Stimulated activated CD8-positive, alpha-beta memory T cell treated with anti-CD3 and anti-CD28 coated beads, Interleukin-12 subunit alpha, Interleukin-12 subunit beta, amount 100 ng/mL, for 1 hour (primary cell): ENCODE results near the gene LCN9.
"Not testable (repeated sequence)": the region's sequence is repeated elsewhere in the genome, so short reads cannot be mapped to it uniquely, and the experiment has no call there.

Experiments used
- DNase-seq: peaks from one replicate; pipeline ENCODE4 v3.0.0-alpha.2; 2020; ENCODE audit warnings: low read depth

LCN9 gene

DNA sequence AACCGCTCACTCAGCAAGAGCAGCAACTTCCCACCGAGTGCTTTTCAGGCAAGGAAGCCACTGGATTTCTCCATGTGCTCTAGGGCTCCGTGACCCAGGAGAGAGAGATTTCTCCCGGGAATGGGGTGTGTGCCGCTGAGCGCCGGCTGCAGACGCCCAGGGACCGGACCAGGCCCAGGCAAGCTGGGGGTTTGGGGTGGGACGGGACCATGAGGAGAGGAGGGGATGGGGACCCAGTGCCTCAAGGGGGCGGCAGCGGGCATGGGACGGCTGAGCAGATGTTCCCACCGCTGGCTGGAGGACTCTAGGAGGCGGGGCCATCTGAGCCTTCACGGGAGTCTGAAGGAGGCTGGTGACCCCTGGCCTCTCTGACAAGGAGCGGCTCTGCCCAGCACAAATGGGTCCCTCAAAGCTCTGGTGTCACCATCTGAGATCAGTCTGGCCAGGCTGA is 8.5 kb downstream of the LCN9 start:
- no peak for DNase-seq

DNA sequence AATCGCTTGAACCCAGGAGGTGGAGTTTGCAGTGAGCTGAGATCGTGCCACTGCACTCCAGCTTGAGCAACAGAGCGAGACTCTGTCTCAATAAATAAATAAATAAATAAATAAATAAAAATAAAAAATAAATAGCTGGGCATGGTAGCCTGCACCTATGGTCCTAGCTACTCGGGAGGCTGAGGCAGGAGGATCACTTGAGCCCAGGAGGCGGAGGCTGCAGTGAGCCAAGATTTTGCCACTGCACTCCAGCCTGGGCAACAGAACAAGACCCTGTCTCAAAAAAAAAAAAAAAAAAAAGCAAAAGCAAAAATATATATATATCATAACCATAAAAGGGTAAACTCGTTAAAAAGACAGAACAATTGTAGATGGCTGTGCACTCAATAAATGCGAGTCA is 9.7 kb downstream of the LCN9 start:
- not testable (repeated sequence) for DNase-seq

DNA sequence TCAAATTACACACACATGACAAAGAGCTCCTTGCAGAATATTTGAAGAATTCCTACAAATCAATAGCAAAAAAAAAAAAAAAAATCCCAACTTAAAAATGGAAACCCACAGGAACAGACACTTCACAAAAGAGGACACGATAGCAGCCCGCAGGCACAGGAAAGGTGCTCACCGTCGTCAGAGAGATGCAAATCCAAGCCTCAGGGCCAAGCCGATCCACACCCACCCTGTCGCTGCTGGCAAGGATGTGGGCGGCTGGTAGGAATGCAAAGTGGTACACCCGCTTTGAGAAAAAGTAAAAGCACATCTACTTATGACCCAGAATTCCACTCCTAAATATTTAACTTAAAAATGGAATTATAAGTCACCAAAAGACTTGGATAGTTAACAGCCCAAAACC is 10.8 kb downstream of the LCN9 start:
- no peak for DNase-seq

DNA sequence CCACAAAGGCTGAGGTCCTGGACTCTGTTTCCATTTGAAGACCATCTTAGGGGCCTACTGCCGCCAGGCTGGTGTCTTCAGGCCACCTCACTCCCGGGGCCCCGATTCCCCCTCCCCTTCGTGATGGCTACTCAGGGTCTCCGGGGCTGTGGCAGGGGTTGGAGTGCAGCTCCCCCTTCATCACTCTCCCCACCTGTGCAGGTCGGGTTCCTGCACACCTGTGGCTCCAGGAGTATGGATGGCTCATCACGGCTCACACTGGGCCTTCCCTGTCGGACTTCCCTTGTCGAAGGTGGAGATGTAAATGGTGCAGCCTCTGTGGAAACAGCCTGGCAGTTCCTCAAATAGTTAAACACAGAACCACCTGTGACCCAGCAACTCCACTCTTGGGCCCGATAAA is 11.9 kb downstream of the LCN9 start:
- no peak for DNase-seq

DNA sequence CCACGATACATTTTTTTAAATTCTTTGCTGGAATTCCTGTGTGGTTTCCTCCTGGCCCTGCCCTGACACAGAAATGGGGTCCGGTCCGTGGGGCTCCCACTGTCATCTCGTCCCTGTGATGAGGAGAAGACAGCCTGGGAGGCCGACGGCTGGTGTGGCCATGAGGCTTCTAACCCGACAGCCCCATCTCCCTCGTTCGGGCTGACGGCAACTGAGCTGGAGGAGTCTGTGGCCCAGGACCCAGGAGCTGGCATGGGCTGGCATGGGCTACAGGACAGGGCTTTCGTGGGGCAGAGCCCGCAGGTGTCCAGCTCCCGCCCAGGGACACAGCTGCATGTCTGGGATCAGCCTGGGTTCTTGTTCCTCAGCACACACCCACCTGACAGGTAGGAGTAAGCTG is 13.8 kb downstream of the LCN9 start:
- no peak for DNase-seq

DNA sequence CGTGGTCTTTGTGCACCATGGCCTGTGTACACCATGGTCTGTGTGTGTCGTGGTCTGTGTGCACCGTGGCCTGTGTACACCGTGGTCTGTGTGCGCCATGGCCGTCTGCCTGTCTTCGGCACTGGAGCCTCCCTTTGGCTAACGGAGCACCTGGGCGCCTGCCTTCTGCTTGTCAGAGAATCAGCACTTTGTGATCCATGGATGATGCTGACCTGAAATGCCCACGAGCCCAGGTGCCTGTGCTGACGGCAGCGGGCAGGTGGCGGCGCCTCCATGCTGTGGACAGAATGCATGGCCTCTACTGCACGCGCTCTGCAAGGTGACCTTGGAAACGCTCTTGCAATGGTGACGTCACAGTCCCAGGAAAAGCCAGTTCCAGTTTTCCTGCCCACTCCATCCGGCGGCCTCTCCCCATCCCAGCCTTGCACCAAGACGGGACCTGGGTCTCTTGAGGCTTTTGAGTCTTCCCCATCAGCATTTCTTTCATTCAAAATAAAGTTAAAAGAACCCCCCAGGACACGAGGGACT is 14.6 kb downstream of the LCN9 start:
- DNase-seq, result no peak

DNA sequence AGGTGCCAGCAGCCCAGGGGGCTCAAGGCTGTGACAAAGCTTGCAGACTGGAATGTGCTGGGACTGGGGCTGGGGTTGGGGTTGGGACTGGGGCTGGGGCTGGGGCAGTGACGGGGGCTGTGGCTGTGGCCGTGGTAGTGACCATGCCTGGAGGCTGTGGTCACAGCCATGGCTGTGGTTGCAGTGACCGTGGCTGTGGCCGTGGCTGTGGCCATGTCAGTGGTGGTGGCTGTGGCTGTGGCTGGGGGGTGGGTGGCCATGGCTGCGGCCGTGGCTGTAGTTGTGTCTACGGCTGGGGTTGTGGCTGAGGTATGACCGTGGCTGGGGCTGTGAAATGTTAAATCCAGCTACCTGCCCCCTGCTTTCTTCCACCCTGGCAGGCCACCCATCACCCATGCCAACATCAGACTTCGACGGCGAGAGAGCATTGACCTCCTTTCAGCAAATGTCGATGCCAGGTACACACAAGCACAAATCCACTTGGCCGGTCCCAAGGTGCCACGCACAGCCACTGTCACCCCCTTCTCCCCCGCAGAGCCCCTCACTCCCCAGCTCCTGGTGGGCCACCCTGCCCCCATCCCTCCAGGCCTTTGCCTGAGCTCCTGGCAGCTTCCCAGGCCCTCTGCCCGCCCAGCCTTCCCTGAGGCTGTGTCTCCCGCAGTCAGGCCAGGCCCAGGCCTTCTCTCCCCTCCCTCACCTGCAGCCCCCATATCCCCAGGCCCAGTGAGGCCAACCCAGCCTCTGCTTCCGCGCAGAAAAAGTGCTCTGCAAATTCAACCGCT is 15.3 kb downstream of the LCN9 start:
- DNase-seq, result no peak

DNA sequence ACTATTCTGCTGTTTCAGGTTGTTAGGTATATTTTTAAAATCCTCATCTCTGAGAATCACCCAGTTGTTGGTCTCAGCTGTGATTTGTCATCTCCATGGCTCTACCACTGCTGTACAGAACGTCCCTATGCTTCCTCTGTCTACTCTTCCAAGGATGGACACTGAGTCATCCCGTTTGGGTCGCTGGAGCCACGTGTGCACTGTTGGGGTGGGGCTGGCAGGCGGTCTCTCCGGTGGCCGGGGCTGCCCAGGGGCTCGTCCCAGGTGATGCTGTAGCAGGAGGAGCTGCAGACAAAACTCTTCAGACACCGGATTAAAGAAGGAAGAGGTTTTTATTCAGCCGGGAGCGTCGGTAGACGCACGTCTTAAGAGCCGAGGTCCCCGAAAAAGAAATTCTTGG is 16.9 kb downstream of the LCN9 start:
- no peak for DNase-seq

DNA sequence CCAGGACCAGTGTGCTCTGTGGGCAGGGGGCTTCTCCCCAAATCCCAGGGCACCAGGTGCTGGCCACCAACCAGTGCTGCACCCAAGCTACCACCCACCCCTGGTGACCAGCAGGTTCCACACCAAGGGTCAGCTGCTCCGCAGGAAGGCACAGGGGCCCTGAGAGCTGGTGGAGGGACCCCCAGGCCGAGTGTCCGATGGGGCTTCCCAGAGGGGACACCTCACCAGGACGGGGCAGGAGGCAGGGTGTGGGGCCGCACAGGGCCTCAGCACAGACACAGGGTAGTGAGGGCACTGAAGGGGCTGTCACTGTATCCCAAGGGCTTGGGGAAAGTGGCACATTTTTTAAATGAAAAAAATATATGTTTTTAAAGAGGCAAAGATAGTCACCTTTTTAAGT is 18.1 kb downstream of the LCN9 start:
- no peak for DNase-seq

DNA sequence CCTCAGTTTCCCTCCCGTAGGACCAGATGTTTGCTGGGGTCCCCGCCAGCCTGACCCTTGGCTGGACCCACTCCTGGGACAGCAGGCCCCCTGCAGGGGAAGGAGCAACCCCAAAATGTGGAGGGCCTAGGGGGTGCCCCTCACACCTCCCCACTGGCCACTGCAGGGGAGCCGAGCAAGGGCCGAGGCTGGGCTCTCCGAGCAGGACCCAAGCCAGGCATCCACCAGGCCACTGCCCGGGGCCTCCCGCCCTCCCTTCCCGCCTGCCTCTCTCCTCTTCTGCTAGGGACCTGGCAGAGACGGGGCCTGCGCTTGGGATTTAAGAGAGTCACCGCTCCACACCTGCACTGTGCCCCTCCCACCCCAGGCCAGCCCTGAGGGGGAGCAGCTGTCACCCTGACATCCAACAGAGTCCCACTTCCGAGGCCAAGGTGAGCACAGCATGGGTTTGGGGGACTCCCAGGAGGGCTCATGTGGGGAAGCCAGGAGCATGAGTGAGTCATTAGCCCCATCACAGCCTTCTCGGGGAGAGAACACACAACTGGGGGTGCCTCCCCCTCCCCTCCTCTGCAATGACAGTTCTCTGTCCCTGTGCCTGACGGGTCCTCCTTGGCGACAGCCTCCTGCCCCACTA is 20.4 kb downstream of the LCN9 start:
- no peak for DNase-seq

DNA sequence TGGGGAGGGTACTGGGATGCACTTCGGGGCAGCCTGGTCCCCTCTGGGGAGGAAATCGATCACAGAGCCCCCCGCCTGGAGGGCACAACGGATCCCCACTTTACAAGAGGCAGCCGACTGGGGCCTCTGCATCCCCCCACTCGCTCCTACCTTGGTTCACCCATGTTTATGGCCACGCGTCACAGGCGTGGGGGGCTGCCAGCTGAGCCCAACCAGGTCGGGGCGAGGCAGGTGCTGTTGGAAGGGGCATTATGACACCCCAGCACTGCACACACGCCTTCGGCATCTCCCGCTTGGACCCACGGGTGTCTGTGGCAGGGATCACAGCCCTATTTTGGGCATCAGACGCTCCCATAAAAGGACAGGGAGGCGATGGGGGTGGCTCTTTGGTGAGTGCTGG is 21.6 kb downstream of the LCN9 start:
- DNase-seq, result no peak

DNA sequence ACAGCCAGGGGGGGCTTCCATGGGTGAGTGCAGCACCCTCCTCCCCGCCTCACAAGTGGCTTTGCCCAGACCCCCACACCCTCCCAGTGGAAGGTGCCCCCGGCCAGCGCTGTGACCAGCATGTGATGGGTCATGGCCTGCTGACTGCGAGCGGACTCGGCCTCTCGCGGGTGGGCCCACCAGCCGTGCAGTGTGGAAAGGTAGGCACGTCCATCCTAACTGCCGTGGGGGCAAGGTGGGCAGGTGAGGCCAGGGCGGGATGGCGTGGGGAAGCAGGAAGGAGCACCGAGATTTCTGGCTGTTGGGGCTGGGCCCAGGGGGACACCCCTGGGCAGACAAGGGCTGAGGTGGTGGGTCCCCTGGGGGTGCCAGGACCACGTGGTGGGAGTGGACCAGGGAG is 24.1 kb downstream of the LCN9 start:
- DNase-seq, result no peak

DNA sequence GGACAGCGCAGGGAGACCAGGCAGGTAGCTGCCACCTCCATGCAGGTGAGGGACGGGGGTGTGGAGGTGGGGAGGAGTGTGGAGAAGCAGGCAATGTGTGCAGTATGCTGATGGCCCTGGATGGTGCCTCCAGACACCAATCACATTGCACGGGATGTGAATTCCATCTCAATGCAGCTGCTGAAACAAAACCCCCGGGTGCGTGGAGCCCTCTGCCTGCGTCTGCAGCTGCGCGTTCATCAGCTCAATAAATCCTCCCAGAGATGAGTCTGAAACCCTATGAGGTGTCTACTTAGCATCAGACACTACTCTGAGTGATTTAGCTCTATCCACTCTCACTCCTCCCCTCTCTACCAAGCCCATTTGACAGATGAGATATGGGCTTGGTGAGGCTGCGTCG is 25.9 kb downstream of the LCN9 start:
- no peak for DNase-seq

DNA sequence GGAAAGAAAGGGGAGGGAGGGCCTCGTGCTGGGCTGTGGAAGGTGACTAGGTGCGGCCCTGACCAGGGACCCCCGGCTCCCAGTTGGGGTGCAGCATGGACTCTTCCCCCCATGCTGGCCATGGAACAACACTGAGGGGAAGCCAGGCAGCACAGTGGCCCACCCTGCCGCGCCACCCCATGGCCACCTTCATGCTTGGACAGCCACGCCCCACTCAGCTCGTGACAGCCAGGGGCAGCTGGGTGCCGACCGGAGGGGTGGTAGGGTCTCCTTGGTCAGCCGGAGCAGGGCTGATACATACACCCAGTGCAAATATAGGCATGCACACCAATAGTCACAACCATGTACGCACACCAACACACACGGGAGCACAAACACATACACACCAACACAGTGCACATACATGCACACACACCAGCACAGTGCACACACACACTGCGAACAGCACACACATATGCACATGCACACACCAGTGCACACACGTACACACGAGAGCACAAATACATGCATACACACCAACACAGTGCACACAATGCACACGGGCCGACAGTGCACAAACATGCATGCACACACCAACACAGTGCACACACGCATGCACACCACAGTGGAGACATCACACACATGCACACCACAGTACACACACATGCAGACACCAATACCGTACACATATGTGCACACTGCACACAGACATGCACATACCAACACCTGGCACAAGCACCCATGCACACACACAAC is 27.9 kb downstream of the LCN9 start:
- no peak for DNase-seq

DNA sequence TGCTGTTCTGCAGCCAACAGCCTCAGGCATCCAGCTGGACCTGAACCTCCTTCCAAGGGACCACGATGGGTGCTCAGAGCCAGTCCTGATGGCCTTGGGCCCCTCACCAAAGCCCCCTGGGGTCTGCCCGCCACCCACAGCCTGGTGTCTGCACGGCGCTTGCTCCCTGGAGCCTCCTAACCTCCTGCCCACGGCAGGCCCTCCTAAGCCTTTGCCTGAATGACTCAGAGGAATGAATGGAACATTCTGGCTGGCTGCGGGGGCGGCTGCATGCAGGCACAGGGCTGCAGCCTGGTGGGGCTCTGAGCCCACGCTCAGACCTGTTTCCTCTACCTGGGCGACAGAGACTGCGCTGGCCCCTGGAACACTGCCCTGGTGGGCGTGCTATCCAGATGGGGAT is 29.3 kb downstream of the LCN9 start:
- DNase-seq, result no peak

DNA sequence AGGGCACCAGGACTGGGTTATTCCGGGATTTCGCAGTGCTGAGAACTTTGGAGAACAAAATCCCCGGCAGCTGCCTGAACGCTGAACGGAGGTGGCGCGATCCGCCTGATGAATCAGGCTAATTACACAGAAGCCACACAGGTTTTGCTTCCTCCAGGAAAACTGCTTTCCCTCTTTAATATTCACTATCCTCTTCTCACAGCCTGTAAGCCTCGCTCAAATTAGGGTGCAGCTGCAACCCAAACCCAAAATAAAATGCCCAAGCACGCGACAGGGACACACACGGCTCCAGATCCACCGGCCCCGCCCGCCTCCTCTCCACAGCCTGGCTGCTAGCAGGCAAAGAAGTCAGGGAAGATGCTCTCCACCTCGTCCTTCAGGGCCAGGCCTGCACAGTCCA is 30.2 kb downstream of the LCN9 start:
- no peak for DNase-seq

DNA sequence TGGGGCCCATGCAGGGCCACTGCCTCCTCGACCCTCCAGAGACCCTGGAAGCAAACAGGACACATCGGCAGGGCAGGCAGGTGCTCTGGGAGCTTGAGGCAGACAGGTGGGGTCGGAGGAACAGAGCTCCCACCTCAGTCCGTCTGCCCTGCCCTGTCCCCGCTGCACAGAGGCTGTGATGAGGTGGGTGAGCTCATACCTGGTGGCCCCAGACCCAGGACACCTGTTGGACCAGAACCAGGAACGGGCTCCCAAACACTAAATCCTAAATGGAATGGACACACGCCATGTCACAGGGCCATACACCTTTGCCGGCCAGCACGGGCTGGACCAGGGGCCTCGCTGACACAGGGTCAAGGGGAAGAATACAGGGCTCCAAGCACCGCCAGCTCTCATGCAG is 30.7 kb downstream of the LCN9 start:
- no peak for DNase-seq

DNA sequence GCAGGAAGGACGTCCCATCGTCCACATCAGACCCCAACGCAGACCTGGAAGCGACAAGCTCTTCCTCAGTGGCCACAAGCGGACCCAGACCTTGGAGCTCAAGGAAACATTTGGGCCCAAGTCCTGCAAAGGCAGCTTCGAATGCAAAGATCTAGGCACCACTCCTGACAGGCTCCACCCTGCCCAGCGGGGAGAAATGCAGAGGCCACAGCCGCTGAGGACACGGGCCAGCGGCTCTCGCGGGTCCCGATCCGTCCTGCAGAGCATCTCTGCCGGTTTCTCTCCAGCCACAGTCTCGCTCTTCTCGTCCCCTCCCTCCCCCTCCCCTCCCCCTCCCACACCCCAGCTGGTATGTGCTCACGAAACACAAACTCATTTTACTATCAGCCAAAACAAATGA is 31.3 kb downstream of the LCN9 start:
- no peak for DNase-seq

DNA sequence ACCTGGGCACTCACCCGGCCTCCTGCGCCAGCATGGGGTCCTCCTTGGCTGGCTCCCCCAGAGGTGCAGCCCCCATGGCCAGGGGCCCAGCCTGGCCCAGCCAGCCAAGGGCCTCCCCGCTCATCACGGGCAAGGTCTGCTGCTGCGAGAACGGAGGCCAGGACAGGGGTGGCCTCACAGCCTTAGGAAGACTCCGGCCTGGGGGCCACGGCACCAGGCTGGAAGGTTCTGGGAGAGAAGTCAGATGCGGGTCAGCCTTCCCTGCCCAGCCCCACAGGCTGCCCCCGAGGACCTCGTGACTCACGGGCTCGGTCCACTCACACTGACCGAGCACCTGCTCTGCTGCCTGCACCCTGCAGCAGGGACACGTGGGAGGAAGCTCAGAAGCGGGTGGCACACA is 31.9 kb downstream of the LCN9 start:
- no peak for DNase-seq

DNA sequence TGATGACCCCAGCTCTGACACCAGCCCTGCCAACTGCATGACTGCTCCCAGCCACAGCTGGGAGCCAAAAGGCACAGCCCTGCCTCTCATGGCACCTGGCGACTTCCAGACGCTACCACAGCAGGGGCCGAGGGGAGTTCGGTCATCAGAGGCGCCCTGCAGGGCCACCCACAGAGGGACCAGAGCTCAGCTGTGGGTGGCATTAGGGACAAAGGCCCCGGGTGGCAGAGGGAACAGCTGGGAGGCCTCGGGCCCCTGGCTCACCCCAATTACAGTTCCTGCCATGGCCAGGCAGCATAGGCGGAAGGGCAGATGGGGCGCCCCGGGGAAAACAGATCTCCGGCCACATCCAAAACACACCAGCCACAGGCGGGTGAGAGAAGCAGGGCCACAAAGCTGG is 32.5 kb downstream of the LCN9 start:
- DNase-seq, result no peak

DNA sequence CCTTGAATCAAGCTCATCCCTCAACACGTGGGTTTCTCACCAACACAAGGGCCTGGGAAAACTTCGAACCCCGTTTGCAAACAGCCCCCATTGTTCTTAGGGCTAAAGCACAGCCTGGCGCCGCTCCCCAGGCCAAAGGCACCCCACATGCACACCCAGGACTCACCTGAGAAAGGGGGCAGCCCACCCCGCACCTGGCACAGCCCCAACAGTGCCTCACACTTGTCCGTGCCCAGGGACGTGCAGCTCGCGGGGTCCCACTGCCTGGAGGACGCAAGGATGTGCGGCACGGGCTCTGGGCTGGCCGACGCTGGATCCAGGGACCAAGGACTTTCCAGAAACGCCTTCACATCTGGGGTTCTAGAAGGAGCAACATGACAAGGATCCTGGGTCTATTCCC is 33.3 kb downstream of the LCN9 start:
- DNase-seq, result no peak

DNA sequence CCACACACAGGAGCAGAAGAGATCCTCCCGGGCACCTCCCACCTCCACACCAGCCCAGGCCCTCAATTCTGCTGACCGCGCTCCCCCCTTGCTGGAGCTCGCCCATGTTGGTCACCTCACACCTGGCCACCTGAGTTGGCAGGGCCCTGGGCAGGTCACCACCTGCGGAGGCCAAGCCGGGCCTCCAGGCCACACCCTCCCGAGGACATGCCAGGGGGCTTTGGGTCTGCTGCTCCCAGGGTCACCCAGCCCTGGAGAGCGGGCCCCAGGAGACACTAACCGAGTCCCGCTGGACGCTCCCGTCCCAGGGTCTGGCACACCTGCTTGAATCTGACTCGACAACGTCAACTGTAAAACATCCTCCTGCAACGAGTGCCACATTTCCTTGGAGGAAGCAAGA is 34.1 kb downstream of the LCN9 start:
- DNase-seq, result no peak

DNA sequence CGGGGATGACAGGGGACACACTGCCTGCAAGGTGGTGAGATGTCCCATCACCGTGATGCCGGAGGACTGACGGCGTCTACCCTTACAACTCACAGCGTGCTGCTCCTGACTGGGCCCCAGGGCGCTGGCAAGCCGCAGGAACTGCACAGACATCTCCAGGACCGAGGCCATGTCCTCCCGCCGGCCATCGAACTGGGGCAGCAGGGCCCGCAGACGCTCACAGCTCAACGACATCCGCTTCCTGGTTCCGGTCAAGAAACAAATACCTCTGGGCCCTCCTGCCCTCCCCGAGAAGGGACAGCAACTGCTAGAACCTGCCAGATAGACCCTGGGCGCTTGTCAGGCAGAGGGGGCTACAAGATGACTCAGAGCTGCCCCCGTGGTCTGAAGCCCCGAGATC is 35.1 kb downstream of the LCN9 start:
- DNase-seq, result no peak
